ENCODE results near the gene PLBD1. TPM values are rescaled to one million over a fixed set of nuclear protein-coding genes. Genes with fewer than 3 reads are reported as not detected.

The PLBD1 gene
- polyA plus RNA-seq, 1 donor (not counting 4 experiments of a cell fraction or from before 2014, with no cell fraction given), result 7.2 TPM

- H3K4me2 ChIP-seq (ENCODE audit: control insufficient read depth, extremely low read depth, insufficient read depth, low read depth, low read length), result no peak overlapping the region
- H4K20me1 ChIP-seq (ENCODE audit: control insufficient read depth, extremely low read depth, insufficient read depth, low read length), result no peaks in the 10 kb centered on the region
- no peak overlapping the region for H3K9ac ChIP-seq (ENCODE audit: control insufficient read depth, extremely low read depth, insufficient read depth, low read length)
- TF ChIP-seq CTCF (optimal IDR thresholded peaks at IDR 0.05 in 1 of 3, IDR thresholded peaks at IDR 0.05 in 1 of 3, conservative IDR thresholded peaks at IDR 0.05 in 1 of 3; ENCODE audit: extremely low read depth in 1 of 3, insufficient read depth in 2 of 3, low read length in 3 of 3) (no peak), EZH2 (IDR thresholded peaks at IDR 0.05; ENCODE audit: low read length) (no peak)
- no peaks in the 10 kb centered on the region for H3K4me1 ChIP-seq (ENCODE audit: control insufficient read depth, extremely low read depth, insufficient read depth, low read length)
- no peaks in the 10 kb centered on the region for H3K9me1 ChIP-seq (ENCODE audit: control insufficient read depth, extremely low read depth, insufficient read depth, low read length)
- no peaks in the 10 kb centered on the region for H3K9me3 ChIP-seq (ENCODE audit: control insufficient read depth, low read depth, low read length)
- no peak overlapping the region for H3K27ac ChIP-seq (ENCODE audit: control insufficient read depth, insufficient read depth, low read length)
- no peak for FAIRE-seq
- dilution Hi-C loops (cut with MboI; ENCODE audit: extremely low pct_ligation_motif_present, low sequenced_read_pairs), result no loop called here
- DNase-seq (ENCODE audit: low read depth, low spot score), result no peak
- no peaks in the 10 kb centered on the region for H3K36me3 ChIP-seq (ENCODE audit: control insufficient read depth in 2 of 2, extremely low read depth in 1 of 2, insufficient read depth in 2 of 2, low read length in 2 of 2)
- H3K79me2 ChIP-seq (ENCODE audit: control insufficient read depth, insufficient read depth, low read length), result no peaks in the 10 kb centered on the region
- H2AFZ ChIP-seq (ENCODE audit: control insufficient read depth, low read length), result no peak overlapping the region
- no peaks in the 10 kb centered on the region for H3K27me3 ChIP-seq (ENCODE audit: control insufficient read depth, extremely low read depth, insufficient read depth, low read length)
- no peak overlapping the region for H3K4me3 ChIP-seq (ENCODE audit: control insufficient read depth in 2 of 3, extremely low read depth in 1 of 3, insufficient read depth in 2 of 3, low read depth in 1 of 3, low read length in 3 of 3)
Observed at GRCh38 chr12:14588571-14588970, 20.9 kb upstream of the PLBD1 start.

GRCh38 chr12:14578646-14579045, 11.0 kb upstream of the PLBD1 start:
- dilution Hi-C loops (cut with MboI; ENCODE audit: extremely low pct_ligation_motif_present, low sequenced_read_pairs), result no loop called here
- H3K4me1 ChIP-seq (ENCODE audit: control insufficient read depth, extremely low read depth, insufficient read depth, low read length), result no peaks in the 10 kb centered on the region
- no peak overlapping the region for H2AFZ ChIP-seq (ENCODE audit: control insufficient read depth, low read length)
- no peaks in the 10 kb centered on the region for H3K36me3 ChIP-seq (ENCODE audit: control insufficient read depth in 2 of 2, extremely low read depth in 1 of 2, insufficient read depth in 2 of 2, low read length in 2 of 2)
- no peaks in the 10 kb centered on the region for H3K9me3 ChIP-seq (ENCODE audit: control insufficient read depth, low read depth, low read length)
- H3K27me3 ChIP-seq (ENCODE audit: control insufficient read depth, extremely low read depth, insufficient read depth, low read length), result no peaks in the 10 kb centered on the region
- DNase-seq (ENCODE audit: low read depth, low spot score) (no peak), FAIRE-seq (no peak)
- H3K9me1 ChIP-seq (ENCODE audit: control insufficient read depth, extremely low read depth, insufficient read depth, low read length), result no peaks in the 10 kb centered on the region
- no peaks in the 10 kb centered on the region for H4K20me1 ChIP-seq (ENCODE audit: control insufficient read depth, extremely low read depth, insufficient read depth, low read length)
- H3K27ac ChIP-seq (ENCODE audit: control insufficient read depth, insufficient read depth, low read length), result no peak overlapping the region
- H3K4me2 ChIP-seq (ENCODE audit: control insufficient read depth, extremely low read depth, insufficient read depth, low read depth, low read length), result no peak overlapping the region
- TF ChIP-seq CTCF (optimal IDR thresholded peaks at IDR 0.05 in 1 of 3, IDR thresholded peaks at IDR 0.05 in 1 of 3, conservative IDR thresholded peaks at IDR 0.05 in 1 of 3; ENCODE audit: extremely low read depth in 1 of 3, insufficient read depth in 2 of 3, low read length in 3 of 3) (no peak), EZH2 (IDR thresholded peaks at IDR 0.05; ENCODE audit: low read length) (no peak)
- no peak overlapping the region for H3K9ac ChIP-seq (ENCODE audit: control insufficient read depth, extremely low read depth, insufficient read depth, low read length)
- H3K4me3 ChIP-seq (ENCODE audit: control insufficient read depth in 2 of 3, extremely low read depth in 1 of 3, insufficient read depth in 2 of 3, low read depth in 1 of 3, low read length in 3 of 3), result no peak overlapping the region
- no peaks in the 10 kb centered on the region for H3K79me2 ChIP-seq (ENCODE audit: control insufficient read depth, insufficient read depth, low read length)

All from keratinocyte (primary cell).